ENCODE results near the gene UNC13D.
"Not testable (repeated sequence)": the region's sequence is repeated elsewhere in the genome, so short reads cannot be mapped to it uniquely, and the experiment has no call there.

Gene UNC13D

DNA sequence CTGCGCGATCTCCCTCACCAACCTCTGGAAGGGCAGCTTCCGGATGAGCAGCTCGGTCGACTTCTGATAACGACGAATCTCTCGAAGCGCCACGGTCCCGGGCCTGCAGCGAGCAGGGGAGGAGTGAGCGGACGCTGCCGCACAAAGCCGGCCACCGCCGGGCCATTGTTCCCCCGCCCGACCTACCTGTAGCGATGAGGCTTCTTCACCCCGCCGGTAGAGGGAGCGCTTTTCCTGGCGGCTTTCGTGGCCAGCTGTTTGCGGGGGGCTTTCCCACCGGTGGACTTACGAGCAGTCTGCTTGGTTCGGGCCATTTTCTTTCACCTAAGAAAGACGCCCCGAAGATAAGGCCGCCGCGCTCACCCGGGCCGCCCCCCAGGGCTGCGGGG is 65.3 kb downstream of the UNC13D start:
- DNase-seq (ENCODE audit: low read depth, low spot score) = no peak
- no peaks in the 10 kb centered on the region for H3K9me3 ChIP-seq (ENCODE audit: insufficient read depth, low read length)
- peaks cover 39% of the 10 kb centered on the region for H3K36me3 ChIP-seq (ENCODE audit: insufficient read depth, insufficient read length, low read length)
- H3K4me1 ChIP-seq (ENCODE audit: insufficient read depth, insufficient read length) = peaks cover 8% of the 10 kb centered on the region
- H3K27me3 ChIP-seq (ENCODE audit: insufficient read depth, insufficient read length) = no peaks in the 10 kb centered on the region
- peak overlapping the region; percentile 99 for H3K9ac ChIP-seq (ENCODE audit: insufficient read length, low read depth)
- H3K4me3 ChIP-seq (ENCODE audit: insufficient read length, low read depth) = peak overlapping the region; percentile 99
- TF ChIP-seq YY1 (IDR thresholded peaks at IDR 0.05; ENCODE audit: insufficient read depth, insufficient read length) (no peak), ZNF274 (IDR thresholded peaks at IDR 0.05; ENCODE audit: low read depth, low read length) (no peak), SUZ12 (IDR thresholded peaks at IDR 0.05; ENCODE audit: extremely low read depth, insufficient read depth, insufficient read length) (no peak)

DNA sequence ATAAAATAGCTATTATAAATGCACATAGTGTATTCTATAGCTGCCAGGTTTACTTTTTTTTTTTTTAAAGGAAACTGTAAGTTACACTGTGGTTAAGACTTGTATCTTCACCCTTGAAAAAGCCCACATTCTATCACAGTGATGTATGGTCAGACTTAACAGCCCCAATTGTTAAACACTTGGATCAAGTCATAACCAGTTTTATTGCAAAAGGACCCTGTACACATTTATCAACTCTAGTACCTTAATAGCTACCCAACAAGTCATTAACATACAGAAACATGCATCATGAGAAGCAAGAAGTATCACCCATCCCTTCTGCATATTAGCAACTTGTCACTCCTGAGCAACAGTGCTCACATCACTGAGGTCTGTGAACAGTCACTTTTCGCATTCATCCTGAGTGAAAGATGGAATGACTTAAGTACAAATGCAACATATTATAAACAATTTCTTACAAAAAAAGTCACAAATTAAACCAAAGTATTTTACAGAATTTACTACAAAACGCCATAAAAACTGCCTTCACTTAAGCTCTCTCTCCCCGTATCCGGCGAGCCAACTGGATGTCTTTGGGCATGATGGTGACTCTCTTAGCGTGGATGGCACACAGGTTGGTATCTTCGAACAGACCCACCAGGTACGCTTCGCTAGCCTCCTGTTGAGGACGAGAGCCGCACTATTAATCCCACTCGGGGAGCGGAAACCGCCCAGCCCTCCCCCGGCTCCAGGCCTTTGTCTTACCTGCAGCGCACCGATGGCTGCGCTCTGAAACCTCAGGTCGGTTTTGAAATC is 65.9 kb downstream of the UNC13D start:
- DNase-seq (ENCODE audit: low read depth, low spot score); H3K4me1 ChIP-seq (ENCODE audit: insufficient read depth, insufficient read length); H3K27me3 ChIP-seq (ENCODE audit: insufficient read depth, insufficient read length); H3K9me3 ChIP-seq (ENCODE audit: insufficient read depth, low read length): not testable (repeated sequence)
- Histone ChIP-seq H3K36me3 (ENCODE audit: insufficient read depth, insufficient read length, low read length) (peaks cover 39% of the 10 kb centered on the region), H3K9ac (ENCODE audit: insufficient read length, low read depth) (peak overlapping the region; percentile 99), H3K4me3 (ENCODE audit: insufficient read length, low read depth) (peak overlapping the region; percentile 99)

DNA sequence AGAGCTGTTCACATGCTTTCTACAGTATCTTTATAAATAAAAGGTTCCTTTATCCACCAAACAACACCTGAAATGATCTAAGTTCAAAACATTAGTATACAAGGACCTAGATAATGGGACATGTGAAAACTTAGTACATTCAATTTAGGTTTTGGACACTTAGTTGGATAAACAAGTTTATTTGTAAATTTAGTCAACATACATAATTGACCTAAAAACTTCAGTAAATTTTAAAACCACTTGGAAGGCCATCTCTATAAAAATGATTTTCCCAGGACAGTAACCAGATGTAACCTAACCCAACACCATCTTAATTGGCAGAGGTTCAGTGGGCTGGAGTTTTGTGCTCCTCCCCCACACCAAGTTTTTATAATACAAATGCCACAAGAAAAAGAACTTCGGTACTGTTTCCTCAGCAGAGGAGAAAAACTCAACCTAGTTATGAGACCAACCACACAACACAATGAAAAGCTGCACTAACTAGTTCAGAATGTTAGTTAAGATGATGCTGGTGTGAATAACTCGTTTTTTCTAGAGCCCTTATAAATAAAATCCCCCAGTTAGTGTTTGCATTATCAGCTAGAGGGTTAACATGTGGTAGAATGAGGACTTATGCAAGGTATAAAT is 66.8 kb downstream of the UNC13D start:
- peak overlapping the region; percentile 99 for H3K4me3 ChIP-seq (ENCODE audit: insufficient read length, low read depth)
- no peaks in the 10 kb centered on the region for H3K9me3 ChIP-seq (ENCODE audit: insufficient read depth, low read length)
- TF ChIP-seq ZNF274 (IDR thresholded peaks at IDR 0.05; ENCODE audit: low read depth, low read length) (no peak), SUZ12 (IDR thresholded peaks at IDR 0.05; ENCODE audit: extremely low read depth, insufficient read depth, insufficient read length) (no peak), YY1 (IDR thresholded peaks at IDR 0.05; ENCODE audit: insufficient read depth, insufficient read length) (no peak)
- no peak for DNase-seq (ENCODE audit: low read depth, low spot score)
- peaks cover 8% of the 10 kb centered on the region for H3K4me1 ChIP-seq (ENCODE audit: insufficient read depth, insufficient read length)
- peaks cover 39% of the 10 kb centered on the region for H3K36me3 ChIP-seq (ENCODE audit: insufficient read depth, insufficient read length, low read length)
- H3K27me3 ChIP-seq (ENCODE audit: insufficient read depth, insufficient read length) = no peaks in the 10 kb centered on the region
- H3K9ac ChIP-seq (ENCODE audit: insufficient read length, low read depth) = peak overlapping the region; percentile 99
